HT1080 (cell line): ENCODE results near the gene SLC5A5. TPM values are rescaled to one million over a fixed set of nuclear protein-coding genes. Genes with fewer than 3 reads are reported as not detected.

Experiments
- DNase-seq: peaks from one replicate; pipeline ENCODE4 v3.0.0-alpha.2; 2015; ENCODE audit warnings: low read depth
- polyA plus RNA-seq, 2 experiments: library from polyadenylated mRNA; depleted of rRNA; stranded (reverse); fragments of >200 nt; gene quantifications; 2 replicates each; pipeline ENCODE4 v1.2.3, GENCODE V29; 2015
- total RNA-seq: library from RNA; depleted of rRNA; stranded (reverse); fragments of >200 nt; shearing (Covaris generic); gene quantifications from 2 replicates; pipeline ENCODE4 v1.2.3, GENCODE V29; 2014; rRNA removed

SLC5A5 gene
- total RNA-seq, result not detected in 2 replicates
- not detected in 2 replicates for polyA plus RNA-seq (2015; cell fraction: cytosol; rRNA removed)
- polyA plus RNA-seq (2015; cell fraction: nucleus; rRNA removed), result not detected in 2 replicates

GRCh38 chr19:17871878-17872250 lies at the start of gene SLC5A5:
Gene SLC5A5 (plus strand): TSS chr19:17871945. CDS start chr19:17872320, 375 bp downstream.
- no peak for DNase-seq

GRCh38 chr19:17824339-17824738 lies 47.4 kb upstream of the SLC5A5 start:
- DNase-seq, result no peak

GRCh38 chr19:17826508-17827056 lies 45.2 kb upstream of the SLC5A5 start:
- DNase-seq, result no peak

GRCh38 chr19:17829855-17830566 lies 41.7 kb upstream of the SLC5A5 start:
- no peak for DNase-seq

- DNase-seq, result no peak
Measured at GRCh38 chr19:17830567-17831418, 41.0 kb upstream of the SLC5A5 start.

GRCh38 chr19:17831419-17831888 lies 40.3 kb upstream of the SLC5A5 start:
- DNase-seq, result no peak

GRCh38 chr19:17832443-17833208 lies 39.1 kb upstream of the SLC5A5 start:
- DNase-seq, result no peak

GRCh38 chr19:17834350-17835181 lies 37.2 kb upstream of the SLC5A5 start:
- DNase-seq, result no peak

- no peak for DNase-seq
Measured at GRCh38 chr19:17835182-17836006, 36.4 kb upstream of the SLC5A5 start.

- DNase-seq, result no peak
Measured at GRCh38 chr19:17836530-17836929, 35.2 kb upstream of the SLC5A5 start.

GRCh38 chr19:17837972-17838371 lies 33.8 kb upstream of the SLC5A5 start:
- DNase-seq, result no peak

GRCh38 chr19:17840019-17840418 lies 31.7 kb upstream of the SLC5A5 start:
- DNase-seq, result no peak

GRCh38 chr19:17841371-17841809 lies 30.4 kb upstream of the SLC5A5 start:
- DNase-seq, result no peak

- no peak for DNase-seq
Measured at GRCh38 chr19:17841810-17842662, 29.7 kb upstream of the SLC5A5 start.

GRCh38 chr19:17842663-17843291 lies 29.0 kb upstream of the SLC5A5 start:
- no peak for DNase-seq

GRCh38 chr19:17843292-17843827 lies 28.4 kb upstream of the SLC5A5 start:
- no peak for DNase-seq

GRCh38 chr19:17843908-17844490 lies 27.7 kb upstream of the SLC5A5 start:
- no peak for DNase-seq
